Activated CD4-positive, alpha-beta T cell treated with anti-CD3 and anti-CD28 coated beads, Interleukin-2, amount 10 ng/mL, durations not matched to agents 7 days and 5 days (primary cell): Measurements from ENCODE around the gene PDCD1. TPM values are rescaled to one million over a fixed set of nuclear protein-coding genes. Genes with fewer than 3 reads are reported as not detected.

Experiments
- CTCF ChIA-PET: fragments of 350-600 bp; sonication (Branson Sonifier 250); formaldehyde crosslinking; loops from one replicate; lab custom pipeline; 2021; ENCODE audit warnings: antibody characterized with exemption; lab: Charles Lee
- POLR2A ChIA-PET: fragments of 350-600 bp; sonication (Branson Sonifier 250); formaldehyde crosslinking; loops from one replicate; lab custom pipeline; 2021; ENCODE audit warnings: antibody characterized with exemption; lab: Charles Lee
- DNase-seq: peaks from one replicate; pipeline ENCODE4 v3.0.0-alpha.2; 2020
- H3K27ac Mint-ChIP-seq: one replicate; pipeline ENCODE4 v1.8.0; 2021; ENCODE audit warnings: mild to moderate bottlenecking, moderate library complexity, mixed read lengths
- H3K27me3 Mint-ChIP-seq: one replicate; pipeline ENCODE4 v1.8.0; 2021; ENCODE audit warnings: mixed read lengths
- H3K36me3 Mint-ChIP-seq: one replicate; pipeline ENCODE4 v1.8.0; 2021; ENCODE audit warnings: low read depth, mixed read lengths
- H3K4me1 Mint-ChIP-seq: one replicate; pipeline ENCODE4 v1.8.0; 2021; ENCODE audit warnings: mixed read lengths
- H3K4me3 Mint-ChIP-seq: one replicate; pipeline ENCODE4 v1.8.0; 2021; ENCODE audit warnings: mild to moderate bottlenecking, moderate library complexity, mixed read lengths
- H3K9me3 Mint-ChIP-seq: one replicate; pipeline ENCODE4 v1.8.0; 2021; ENCODE audit warnings: mixed read lengths
- total RNA-seq, 2 experiments: library from RNA; stranded (reverse); gene quantifications; one replicate each; pipeline ENCODE4 v1.2.3, GENCODE V29; 2021

Gene PDCD1
- total RNA-seq, 2 experiments from 2014 or later: 4.7 to 4.9 TPM

DNA sequence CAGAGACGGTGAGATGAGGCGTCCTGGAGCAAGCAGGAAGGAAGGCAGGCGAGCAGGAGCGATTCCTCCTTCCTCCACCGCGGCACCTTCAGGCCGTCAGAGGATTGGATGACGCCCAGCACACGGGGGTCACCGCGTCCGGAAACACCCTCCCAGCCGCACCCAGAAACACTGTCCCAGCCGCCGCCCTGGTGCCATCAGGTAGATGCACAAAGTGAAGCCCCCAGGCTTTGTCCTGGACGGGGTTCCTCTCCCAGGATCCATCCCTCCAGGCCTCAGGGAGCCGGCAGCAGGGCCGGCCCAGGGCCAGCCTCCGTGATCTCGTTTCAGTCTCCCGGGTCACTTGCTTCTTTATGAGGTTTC lies 42.3 kb upstream of the PDCD1 start:
- Mint-ChIP-seq H3K27ac (no peak overlapping the region), H3K4me1 (peaks cover 5% of the 10 kb centered on the region), H3K9me3 (peaks cover 2% of the 10 kb centered on the region), H3K4me3 (no peak overlapping the region), H3K27me3 (peaks cover 1% of the 10 kb centered on the region), H3K36me3 (peaks cover 2% of the 10 kb centered on the region)
- DNase-seq: no peak
- POLR2A ChIA-PET: no interaction called here
- CTCF ChIA-PET: no interaction called here

DNA sequence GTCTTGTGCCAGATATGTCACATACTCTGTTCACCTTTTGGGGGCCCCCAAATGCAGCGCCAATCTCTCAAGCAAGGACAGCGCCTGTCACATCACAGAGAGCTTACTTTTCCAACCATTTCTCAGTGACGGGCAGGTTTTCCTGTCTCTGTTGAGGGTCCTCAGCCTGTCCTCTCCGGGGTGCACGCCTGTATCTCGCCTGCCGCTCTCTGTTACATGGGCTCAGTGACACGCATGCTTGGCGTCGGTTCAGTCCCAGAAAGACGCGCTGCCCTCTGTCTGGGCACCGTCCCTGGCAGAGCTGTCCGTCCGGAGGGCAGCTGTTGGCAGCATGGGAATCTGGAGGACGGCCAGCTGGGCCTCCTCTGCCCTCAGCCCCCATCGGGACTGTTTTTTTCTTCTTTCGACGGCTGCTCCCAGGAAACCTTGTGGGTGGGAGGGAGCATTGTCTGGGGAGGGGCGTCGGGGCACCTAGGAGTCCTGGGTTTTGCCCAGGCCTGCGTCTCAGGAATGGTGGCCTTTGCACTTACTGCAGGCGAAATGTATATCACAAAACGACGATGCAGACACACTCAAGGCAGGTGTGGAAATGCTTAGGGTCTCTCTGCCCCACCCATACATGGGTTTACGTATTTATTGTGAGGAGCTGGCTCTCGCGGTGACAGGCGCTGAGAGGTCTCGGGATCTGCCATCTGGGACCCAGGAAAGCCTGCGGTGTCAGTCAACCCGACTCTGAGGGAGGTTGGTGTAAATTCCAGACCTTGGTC lies 41.7 kb upstream of the PDCD1 start:
- Mint-ChIP-seq H3K36me3 (peaks cover 2% of the 10 kb centered on the region), H3K4me1 (peaks cover 5% of the 10 kb centered on the region), H3K27ac (no peak overlapping the region), H3K4me3 (no peak overlapping the region), H3K9me3 (peaks cover 2% of the 10 kb centered on the region), H3K27me3 (peaks cover 1% of the 10 kb centered on the region)
- ChIA-PET CTCF (no interaction called here), POLR2A (no interaction called here)
- DNase-seq: no peak

DNA sequence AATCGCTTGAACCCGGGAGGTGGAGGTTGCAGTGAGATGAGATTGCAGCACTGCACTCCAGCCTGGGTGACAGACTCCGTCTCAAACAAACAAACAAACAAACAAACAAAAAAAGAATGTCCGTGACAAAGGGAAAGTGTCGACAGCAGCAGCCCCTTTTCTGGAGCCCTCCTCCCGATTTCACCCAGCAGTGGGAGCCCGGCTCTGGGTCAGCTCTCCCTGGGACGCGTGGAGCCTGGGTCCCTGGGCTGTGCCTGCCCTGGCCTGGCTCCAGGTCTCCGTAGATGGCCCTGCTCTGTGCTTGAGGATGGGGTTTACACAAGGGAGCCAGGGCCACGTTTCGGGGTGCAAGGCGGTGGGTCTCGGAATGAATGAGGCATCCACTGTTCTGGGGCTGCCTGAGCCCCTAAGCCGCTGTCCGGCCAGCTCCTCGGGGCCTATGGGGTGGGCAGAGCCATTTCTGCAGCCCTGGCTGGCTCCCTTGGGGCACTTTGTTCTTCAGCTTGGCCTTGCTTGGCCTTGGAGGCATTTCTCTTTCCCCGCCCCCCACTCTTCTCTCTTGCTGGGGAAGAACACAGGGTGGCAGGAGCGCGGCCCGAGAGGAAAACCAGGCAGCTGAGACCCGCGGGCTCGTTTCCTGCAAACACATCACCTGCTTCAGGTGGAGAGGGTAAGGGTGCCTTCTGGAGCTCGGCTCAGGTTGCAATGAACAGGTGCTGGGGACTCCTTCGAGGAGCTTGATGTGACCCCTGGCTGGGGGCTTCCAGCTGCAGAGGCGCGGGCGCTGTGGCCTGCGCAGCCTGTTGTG lies 40.0 kb upstream of the PDCD1 start:
- Mint-ChIP-seq H3K36me3 (peaks cover 2% of the 10 kb centered on the region), H3K4me1 (peaks cover 5% of the 10 kb centered on the region), H3K4me3 (no peak overlapping the region), H3K27me3 (peaks cover 1% of the 10 kb centered on the region), H3K9me3 (peaks cover 2% of the 10 kb centered on the region), H3K27ac (no peak overlapping the region)
- ChIA-PET CTCF (interaction anchor here (0.5 kb wide), 1 partner anchor 267 kb away, joined by 4 read pairs; no protein-coding TSS in a partner anchor), POLR2A (no interaction called here)
- DNase-seq: no peak

DNA sequence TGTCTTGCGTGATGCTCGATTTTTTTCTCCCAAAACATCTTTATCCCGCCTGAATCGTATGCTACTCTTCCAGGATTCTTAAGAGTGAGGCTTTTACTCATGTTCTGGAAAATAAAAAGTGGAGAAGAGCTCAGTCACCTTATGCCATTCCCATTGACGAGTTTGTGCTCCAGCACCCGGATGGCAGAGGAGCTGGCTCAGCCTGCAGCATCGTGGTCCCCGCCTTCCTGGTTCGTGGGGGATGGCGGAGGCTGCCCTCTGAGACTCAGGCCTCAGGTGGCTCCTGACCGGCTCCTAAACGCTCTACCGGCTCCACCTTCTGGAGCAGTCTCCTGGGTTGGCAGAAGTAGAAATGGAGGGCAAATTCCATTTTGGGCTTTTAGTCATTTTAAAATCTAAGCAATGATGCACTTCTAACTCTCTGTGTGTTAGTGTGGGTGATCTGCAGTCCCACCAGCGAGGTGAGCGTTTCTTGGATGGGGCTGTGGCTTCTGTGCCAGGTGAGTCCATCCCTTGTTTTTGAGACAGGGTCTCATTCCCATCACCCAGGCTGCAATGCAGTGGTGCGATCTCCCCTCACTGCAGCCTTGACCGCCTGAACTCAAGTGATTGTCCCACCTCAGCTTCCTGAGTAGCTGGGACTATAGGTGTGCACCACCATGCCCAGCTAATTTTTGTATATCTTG lies 38.7 kb upstream of the PDCD1 start:
- peak overlapping the region; percentile 46 for H3K27ac Mint-ChIP-seq

GRCh38 chr2:241896746-241897201 lies 38.1 kb upstream of the PDCD1 start:
- Mint-ChIP-seq H3K27ac (no peak overlapping the region), H3K36me3 (peaks cover 2% of the 10 kb centered on the region), H3K9me3 (peaks cover 2% of the 10 kb centered on the region), H3K27me3 (peaks cover under 1% of the 10 kb centered on the region), H3K4me3 (no peak overlapping the region), H3K4me1 (peaks cover 4% of the 10 kb centered on the region)
- POLR2A ChIA-PET: no interaction called here
- no peak for DNase-seq
- CTCF ChIA-PET: interaction anchor here (0.5 kb wide), 1 partner anchor 1987 kb away, joined by 3 read pairs; no protein-coding TSS in a partner anchor

More for the DNA sequence above, 38.7 kb upstream of the PDCD1 start:
- H3K9me3 Mint-ChIP-seq: peaks cover 2% of the 10 kb centered on the region
- ChIA-PET CTCF (no interaction called here), POLR2A (no interaction called here)
- H3K36me3 Mint-ChIP-seq: peaks cover 2% of the 10 kb centered on the region
- DNase-seq: no peak
- H3K27me3 Mint-ChIP-seq: peaks cover 1% of the 10 kb centered on the region
- H3K4me1 Mint-ChIP-seq: peaks cover 5% of the 10 kb centered on the region
- no peak overlapping the region for H3K4me3 Mint-ChIP-seq

DNA sequence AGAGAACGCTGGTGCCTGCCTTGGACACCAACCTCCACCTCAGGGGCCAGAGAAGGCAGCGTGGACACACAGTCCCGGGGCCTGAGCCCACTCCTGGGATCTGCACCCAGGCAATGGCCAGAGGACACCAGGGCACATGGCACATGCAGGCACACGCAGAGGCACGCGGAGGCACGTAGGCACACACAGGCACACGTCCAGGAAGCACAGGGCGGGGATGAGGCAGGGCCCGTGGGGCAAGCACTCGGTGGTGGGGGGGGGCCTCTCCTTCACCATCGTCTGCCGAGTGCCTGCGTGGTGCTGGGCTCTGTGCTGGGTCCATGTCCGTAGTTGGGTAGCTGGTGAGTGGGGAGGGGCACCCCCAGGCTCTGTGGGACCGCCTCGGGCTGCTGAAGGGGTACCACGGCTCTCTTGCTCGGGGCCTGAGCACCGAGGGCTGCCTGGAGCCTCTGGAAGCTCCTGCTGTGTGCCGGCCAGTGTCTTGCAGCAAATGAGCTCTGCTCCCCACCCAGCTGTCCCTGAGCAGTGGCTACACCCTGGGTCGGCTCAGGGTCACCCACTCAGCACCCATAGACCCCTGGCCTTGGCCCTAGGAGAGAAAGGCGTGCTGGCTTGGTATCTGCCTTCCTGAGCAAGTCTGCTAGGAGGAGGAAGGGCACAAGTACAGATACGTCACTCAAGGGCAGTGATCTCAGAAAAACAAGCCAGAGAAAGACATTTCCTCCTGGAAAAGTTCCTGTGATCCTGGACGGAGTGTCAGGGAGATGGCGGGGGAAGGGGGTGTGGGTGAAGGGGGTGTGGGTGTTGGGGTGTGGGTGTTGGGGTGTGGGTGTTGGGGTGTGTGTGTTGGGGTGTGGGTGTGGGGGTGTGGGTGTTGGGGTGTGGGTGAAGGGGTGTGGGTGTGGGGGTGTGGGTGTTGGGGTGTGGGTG lies 37.3 kb upstream of the PDCD1 start:
- H3K36me3 Mint-ChIP-seq: peaks cover 3% of the 10 kb centered on the region
- peak overlapping the region; percentile 77 for H3K27ac Mint-ChIP-seq
- ChIA-PET POLR2A (no interaction called here), CTCF (interaction anchor here (0.5 kb wide), 1 partner anchor 1986 kb away, joined by 3 read pairs; no protein-coding TSS in a partner anchor)
- no peak overlapping the region for H3K4me3 Mint-ChIP-seq
- peaks cover 2% of the 10 kb centered on the region for H3K9me3 Mint-ChIP-seq
- no peak for DNase-seq
- H3K27me3 Mint-ChIP-seq: no peaks in the 10 kb centered on the region
- no peaks in the 10 kb centered on the region for H3K4me1 Mint-ChIP-seq

GRCh38 chr2:241895427-241895711 lies 36.7 kb upstream of the PDCD1 start:
- Mint-ChIP-seq H3K27me3 (no peaks in the 10 kb centered on the region), H3K36me3 (peaks cover 4% of the 10 kb centered on the region), H3K27ac (no peak overlapping the region), H3K4me1 (no peaks in the 10 kb centered on the region), H3K4me3 (no peak overlapping the region), H3K9me3 (peaks cover 2% of the 10 kb centered on the region)
- DNase-seq: no peak
- ChIA-PET CTCF (interaction anchor here (1.5 kb wide), 1 partner anchor 17 kb away, joined by 6 read pairs; no protein-coding TSS in a partner anchor), POLR2A (no interaction called here)

- H3K27me3 Mint-ChIP-seq: no peaks in the 10 kb centered on the region
- no peaks in the 10 kb centered on the region for H3K4me1 Mint-ChIP-seq
- H3K27ac Mint-ChIP-seq: no peak overlapping the region
- ChIA-PET POLR2A (no interaction called here), CTCF (interaction anchor here (0.5 to 1.5 kb wide), 2 partner anchors 16 to 35 kb away, joined by 3 to 6 read pairs; no protein-coding TSS in a partner anchor)
- no peak for DNase-seq
- H3K36me3 Mint-ChIP-seq: peaks cover 4% of the 10 kb centered on the region
- no peak overlapping the region for H3K4me3 Mint-ChIP-seq
- H3K9me3 Mint-ChIP-seq: peaks cover 2% of the 10 kb centered on the region
Measured at GRCh38 chr2:241894681-241895426, 36.2 kb upstream of the PDCD1 start.

DNA sequence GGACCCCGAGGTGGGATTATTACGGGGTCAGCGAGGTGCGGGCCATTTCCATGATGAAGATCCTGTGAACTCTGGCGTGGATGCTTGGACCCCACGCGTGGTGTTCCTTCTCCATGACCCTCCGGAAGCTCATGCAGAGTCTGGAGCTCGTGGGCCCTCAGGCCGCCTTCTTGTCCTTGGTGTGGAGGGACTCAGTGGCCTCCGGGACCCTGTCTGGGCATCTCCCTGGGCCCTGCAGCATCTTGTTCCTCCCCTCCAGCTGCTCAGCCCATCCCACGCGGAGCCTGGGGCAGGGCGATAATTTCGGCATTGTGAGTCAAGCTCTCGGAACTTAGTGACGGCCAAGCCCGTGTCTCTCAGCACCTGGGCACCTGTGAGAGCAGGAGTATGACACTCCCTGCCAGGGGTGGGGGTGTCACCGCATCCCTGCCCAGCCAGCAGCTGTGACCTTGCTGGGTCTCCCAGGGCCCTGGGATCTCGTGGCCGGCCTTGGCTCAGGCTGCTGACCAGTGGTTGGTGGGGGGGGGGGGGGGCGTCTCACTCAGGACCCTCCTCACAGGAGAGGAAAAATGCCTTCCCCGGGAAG lies 35.5 kb upstream of the PDCD1 start:
- Mint-ChIP-seq H3K4me1 (peaks cover 2% of the 10 kb centered on the region), H3K4me3 (no peak overlapping the region), H3K27ac (no peak overlapping the region), H3K9me3 (peaks cover 2% of the 10 kb centered on the region), H3K27me3 (no peaks in the 10 kb centered on the region), H3K36me3 (peaks cover 7% of the 10 kb centered on the region)
- POLR2A ChIA-PET: no interaction called here
- DNase-seq: no peak
- CTCF ChIA-PET: interaction anchor here (0.5 to 1.5 kb wide), 2 partner anchors 15 to 35 kb away, joined by 3 to 6 read pairs; no protein-coding TSS in a partner anchor

DNA sequence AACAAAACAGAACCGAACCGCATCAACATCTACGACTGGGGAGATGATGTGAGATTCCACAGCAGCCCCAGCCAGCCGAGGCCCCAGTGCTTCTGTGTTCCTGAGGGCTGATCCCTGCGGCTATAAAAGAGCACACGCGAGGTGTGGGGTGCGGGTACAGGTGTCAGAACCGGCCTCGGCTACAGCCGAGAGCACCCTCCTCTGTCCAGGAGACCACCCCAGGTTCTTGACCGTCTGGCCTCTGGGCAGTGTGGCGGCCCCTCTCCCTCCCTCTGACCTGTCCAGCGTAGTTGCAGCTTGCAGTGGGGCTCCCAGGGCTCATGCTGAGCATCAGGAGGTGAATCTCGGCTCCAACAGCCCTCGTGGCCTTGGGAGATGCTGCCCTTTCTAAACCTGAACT lies 34.6 kb upstream of the PDCD1 start:
- H3K27me3 Mint-ChIP-seq: no peaks in the 10 kb centered on the region
- H3K4me1 Mint-ChIP-seq: peaks cover 2% of the 10 kb centered on the region
- no peak for DNase-seq
- H3K27ac Mint-ChIP-seq: no peak overlapping the region
- POLR2A ChIA-PET: no interaction called here
- H3K9me3 Mint-ChIP-seq: peaks cover 2% of the 10 kb centered on the region
- no peak overlapping the region for H3K4me3 Mint-ChIP-seq
- H3K36me3 Mint-ChIP-seq: peaks cover 7% of the 10 kb centered on the region
- CTCF ChIA-PET: no interaction called here
